Right renal pelvis (tissue), 4 donors: ENCODE measurements around the gene EID3. TPM values are rescaled to one million over a fixed set of nuclear protein-coding genes. Genes with fewer than 3 reads are reported as not detected.
"Not testable (repeated sequence)": the region's sequence is repeated elsewhere in the genome, so short reads cannot be mapped to it uniquely, and the experiment has no call there.

Experiments
- DNase-seq, 4 donors: peaks; one replicate each; pipeline ENCODE4 v3.0.0-alpha.2; 2013; ENCODE audit warnings: low read depth in 4 of 4, low spot score in 3 of 4, missing footprints in 1 of 4
- polyA plus RNA-seq, 4 donors: library from polyadenylated mRNA; unstranded; fragments of 120-200 nt; gene quantifications; one replicate each; pipeline ENCODE4 v1.2.1, GENCODE V29; 2013; ENCODE audit not compliant: insufficient read length in 4 of 4

EID3 gene
- polyA plus RNA-seq, 4 donors = 4.3 to 4.8 (median 4.6) TPM

DNA sequence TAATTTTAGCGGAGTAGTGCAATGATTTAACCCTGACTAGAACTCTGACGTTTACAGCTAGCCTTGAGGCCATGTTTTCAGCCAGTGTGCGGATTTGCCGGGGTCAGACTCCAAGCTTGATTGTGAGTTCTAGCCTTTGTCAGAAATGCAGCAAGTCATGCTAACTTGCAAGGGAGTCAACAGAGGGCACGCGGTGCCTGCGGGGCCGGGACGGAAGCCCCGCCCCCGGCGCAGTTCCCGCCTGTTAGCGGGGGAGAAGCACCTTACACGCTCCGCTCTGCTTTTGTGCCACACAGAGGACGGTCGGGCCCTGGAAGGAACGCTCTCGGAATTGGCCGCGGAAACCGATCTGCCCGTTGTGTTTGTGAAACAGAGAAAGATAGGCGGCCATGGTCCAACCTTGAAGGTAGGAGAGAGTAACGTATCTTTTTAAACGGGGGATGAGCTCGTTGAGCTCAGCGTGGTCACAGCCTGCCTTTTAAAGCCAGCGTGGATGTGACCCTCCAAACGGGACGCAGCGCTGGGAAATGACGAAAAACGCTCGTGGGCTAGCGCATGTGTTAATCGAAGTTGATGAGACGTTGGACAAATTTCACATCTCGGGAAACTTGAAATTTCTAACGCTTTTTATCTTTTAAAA, 14.8 kb upstream of the EID3 start:
- DNase-seq = peak in 3 of 4 donors; percentile 64 to 66 (median 65)

DNA sequence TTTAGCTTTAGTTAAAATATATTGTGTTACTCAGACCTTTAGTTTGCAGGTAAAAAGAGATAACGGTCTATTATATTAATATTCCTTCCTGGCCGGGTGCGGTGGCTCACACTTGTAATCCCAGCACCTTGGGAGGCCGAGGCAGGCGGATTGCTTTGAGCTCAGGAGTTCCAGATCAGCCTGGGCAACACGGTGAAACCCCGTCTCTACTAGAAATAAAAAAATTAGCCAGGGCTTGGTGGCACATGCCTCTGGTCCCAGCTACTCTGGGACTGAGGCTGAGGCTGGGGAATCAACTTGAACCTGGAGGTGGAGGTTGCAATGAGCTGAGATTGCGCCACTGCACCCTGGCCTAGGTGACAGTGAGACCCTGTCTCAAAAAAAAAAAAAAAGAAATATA, 13.2 kb upstream of the EID3 start:
- DNase-seq = no peak

DNA sequence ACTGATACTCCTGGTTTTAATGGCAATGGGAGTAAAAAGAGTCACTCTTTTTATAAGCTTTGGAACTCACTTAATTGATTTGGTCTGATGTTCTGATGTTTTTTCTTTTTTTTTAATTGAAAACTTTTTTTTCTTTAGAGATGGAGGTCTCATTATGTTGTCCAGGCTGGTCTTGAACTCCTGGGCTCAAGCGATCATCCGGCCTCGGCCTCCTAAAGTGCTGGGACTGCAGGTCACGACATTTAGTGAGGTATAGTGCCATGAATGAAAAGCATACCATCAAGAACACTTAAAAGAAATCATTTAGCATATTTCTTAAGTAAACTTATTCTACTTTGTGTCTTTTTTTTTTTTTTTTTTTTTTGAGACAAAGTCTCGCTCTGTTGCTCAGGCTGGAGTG, 12.7 kb upstream of the EID3 start:
- DNase-seq = no peak

DNA sequence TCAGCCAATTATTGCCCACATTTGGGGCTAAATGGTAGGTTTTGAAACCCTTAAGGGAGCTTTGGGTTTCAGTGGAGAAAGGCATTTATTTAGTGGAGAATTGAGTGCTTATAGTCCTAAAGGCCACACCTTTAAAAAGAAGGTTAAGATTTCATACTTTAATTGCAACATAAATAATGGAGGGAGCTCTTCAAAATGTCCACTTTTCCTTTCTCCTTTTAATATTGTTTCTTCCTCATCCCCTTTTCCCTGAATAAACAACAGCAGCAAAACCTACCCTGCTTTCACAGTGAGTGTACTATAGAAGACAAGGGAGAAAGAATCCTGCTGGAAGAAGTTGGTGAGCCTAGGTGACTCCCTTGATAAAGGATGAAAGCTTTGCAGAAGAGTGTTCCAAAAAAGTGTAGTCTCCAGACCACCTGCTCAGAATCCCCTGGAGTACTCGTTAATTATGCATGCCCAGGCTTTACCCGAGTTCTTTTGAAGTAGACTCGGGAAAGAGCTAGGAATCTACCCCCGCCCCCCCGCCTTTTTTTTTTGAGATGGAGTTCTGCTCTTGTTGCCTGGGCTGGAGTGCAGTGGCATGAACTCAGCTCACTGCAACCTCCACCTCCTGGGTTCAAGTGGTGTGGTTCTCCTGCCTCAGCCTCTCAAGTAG, 11.5 kb upstream of the EID3 start:
- DNase-seq = no peak

DNA sequence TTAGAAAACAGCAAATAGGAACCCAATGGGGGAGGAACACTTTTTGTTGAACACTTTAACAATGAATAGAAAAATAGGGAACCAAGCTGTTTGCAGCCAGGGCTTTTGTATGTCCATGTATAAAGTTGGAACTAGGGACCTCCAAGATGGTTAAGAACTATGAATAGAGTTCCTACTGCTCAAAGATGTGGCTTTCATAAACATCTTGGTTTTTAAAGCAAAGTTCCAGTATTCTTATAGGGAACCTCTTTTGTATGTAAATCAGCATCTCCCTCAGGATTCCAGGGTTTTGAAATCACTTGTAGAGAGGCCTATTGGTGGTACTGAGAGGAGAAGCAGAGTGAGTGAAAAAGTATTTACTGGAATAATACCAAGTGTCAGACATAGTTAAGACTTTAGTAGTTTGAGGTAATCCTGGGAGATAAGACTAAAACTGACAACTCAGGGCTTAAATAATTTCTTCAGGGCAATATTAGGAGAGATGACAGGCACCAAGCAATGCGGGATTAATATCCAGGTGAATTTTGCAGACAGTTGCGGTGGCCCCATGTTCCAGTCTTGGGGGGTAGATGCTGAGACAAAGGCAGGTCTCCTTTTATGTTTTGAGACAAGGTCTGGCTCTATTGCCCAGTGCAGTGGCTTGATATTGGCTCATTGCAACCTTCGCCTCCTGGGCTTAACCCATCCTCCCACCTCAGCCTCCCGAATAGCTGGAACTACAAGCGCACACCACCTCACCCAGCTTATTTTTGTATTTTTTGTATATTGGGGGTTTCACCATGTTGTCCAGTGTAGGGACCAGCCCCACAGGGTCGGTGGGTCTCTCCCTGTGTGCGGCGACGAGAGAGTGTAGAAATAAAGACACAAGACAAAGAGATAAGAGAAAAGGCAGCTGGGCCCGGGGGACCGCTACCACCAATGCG, 10.4 kb upstream of the EID3 start:
- no peak for DNase-seq

DNA sequence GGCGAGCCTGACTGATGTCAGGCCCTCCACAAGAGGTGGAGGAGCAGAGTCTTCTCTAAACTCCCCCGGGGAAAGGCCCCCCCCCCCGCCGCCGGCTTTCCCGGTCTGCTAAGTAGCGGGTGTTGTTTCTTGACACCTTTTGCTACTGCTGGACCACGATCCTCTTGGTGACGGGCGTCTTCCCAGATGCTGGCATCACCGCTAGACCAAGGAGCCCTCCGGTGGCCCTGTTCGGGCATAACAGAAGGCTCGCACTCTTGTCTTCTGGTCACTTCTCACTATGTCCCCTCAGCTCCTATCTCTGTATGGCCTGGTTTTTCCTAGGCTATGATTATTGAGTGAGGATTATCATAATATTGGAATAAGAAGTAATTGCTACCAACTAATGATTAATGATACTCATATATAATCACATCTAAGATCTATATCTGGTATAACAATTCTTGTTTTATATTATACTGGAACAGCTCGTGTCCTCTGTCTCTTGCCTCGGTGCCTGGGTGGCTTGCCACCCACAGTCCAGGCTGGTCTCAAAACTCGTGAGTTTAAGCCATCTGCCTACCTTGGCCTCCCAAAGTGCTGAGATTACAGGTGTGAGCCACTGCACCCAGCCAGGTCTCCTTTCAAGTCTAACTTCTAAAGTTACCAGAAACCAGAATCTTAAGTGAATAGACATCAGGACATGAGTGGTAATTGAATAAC, 9.2 kb upstream of the EID3 start:
- DNase-seq = not testable (repeated sequence)

DNA sequence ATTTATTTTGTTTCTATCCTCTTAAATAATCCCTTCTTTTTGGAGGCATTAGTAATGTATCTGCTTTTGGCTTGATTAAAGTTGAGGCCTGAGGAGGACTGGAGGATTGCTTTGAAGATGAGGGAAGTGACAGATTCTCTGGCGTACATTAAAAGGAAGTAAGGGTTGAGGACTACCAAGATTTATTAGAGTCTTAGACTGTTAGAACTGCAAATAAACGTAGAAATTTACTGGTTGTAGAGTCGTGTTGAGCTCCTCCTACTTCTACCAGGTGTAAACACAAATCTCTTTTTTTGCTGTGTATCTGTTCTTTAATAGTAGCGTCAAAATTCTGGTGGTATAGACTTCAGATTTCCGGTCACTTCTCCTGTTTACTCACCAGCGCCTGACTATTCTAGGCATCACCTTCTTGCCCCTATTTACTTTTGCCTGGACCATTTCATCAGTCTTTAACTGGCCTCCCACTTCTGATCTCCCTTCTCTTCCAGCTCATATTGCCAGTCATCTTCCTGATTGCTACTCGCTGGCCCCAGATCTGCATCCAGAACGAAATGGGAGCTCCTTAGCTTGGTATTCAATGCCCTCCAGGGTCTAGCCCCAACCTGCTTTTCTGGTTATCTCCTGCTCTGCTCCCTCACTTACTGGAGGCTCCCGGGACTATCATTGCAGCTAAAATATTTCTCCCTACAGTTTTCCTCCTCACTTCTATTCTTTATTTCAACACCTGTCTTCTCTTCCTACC, 8.4 kb upstream of the EID3 start:
- no peak for DNase-seq

DNA sequence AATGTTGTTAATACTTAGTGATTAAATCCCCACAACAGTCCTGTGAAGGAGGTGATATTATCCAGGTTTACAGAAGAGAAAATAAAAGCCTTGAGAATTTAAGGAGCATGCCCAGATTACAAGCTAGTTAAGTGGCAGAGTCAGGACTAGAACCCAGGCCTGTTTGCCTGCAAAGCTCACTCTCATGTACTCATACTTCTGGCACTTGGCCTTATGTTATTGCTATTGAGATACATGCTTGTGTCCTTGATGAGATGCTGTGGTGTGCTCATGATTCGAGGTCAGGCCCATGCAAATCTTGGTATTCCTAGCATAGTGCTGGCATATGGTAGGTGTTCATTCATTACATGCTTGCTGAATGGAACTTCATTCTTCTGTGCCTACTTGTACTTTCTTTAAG, 7.6 kb upstream of the EID3 start:
- no peak for DNase-seq

DNA sequence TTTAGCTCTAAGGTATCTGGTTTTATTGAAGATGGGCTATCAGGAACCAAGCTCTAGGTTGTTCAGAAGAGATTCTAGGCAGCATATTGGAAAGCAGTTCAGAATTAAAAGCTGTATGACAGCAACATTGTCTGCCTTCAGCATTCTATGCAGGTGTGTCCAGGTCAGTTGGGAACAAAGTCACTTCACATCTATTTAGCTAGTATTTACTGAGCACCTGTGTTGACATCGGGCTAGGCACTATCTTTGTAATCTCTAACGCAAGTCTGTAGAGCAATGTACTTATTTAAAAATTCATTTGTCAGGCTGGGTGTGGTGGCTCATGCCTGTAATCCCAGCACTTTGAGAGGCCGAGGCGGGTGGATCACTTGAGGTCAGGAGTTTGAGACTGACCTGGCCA, 6.8 kb upstream of the EID3 start:
- no peak for DNase-seq

DNA sequence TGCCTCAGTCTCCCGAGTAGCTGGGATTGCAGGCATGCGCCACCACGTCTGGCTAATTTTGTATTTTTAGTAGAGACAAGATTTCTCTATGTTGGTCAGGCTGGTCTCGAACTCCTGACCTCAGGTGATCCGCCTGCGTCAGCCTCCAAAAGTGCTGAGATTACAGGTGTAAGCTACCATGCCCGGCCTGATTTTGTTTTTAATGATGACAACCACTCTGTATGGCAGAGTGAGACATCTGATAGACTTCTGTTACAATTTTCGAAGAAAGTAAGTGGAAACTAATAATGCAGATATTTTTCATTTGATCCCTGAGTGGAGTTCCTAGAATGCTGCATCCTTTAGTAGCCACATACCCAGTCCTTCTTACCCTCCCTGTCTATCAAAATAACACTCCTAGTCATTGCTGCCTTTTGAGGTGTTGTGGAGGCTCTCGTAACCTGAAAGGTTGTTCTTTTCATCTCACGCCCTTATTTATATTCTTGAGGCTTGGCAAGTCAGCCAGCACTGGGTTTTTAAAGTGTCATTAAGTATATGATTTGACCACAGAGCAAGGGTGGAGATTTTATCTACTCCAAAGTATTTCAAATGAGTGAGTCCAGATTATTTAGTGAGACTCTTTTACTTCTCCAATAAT, 5.9 kb upstream of the EID3 start:
- no peak for DNase-seq

DNA sequence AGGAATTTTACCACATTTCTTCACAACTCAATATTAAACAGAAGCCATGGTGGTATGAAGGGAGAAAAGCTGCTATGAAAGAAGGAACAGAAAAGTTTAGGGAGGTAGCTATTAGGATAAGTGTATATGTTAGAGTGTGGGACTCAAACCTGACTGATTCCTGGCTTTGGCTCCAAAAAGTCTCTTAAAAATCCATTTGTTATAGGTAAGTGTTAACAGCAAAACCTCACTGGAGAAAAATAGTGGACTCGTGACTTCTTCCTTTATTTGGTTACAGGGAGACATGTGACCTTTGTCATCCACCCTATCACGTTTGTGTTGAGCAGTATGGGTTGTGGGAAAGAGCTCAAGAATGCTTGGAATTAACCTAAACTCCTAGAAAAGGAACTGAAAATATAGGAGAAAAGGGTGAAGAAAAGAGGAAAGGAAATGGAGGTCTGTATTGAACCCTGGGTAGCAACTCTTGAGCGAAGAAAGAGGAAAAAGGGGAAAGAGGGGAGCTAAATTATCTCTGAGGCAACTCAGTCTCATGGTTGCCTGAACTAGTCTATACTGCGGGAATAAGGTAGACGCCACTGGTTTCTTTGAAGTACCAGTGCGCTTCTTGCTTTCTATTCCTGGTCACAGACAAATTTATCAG, 3.6 kb upstream of the EID3 start:
- no peak for DNase-seq

DNA sequence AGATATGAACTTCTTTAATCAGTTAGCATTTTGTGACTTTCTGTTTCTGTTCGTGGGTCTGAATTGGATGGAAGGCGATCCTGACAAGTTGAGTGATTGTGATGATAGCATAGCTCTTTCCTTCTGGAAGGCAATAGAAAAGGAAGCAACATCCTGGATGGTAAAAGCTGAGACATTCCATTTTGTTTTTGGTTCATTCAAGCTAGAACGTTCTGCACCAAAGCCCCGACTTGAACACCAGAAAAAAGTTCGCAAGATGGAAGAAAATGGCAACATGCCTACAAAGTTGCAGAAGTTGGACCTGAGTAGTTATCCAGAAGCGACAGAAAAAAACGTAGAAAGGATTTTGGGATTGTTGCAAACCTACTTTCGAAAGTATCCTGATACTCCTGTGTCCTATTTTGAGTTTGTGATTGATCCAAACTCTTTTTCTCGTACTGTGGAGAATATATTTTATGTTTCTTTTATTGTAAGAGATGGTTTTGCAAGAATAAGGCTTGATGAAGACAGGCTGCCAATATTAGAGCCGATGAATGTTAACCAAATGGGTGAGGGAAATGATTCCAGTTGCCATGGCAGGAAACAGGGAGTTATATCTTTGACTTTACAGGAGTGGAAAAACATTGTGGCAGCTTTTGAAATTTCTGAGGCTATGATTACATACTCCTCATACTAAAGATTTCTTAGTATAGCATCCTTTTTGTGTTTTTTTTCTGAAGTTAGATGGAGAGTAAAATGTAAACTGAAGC, 896 bp downstream of the EID3 start:
- DNase-seq = no peak

DNA sequence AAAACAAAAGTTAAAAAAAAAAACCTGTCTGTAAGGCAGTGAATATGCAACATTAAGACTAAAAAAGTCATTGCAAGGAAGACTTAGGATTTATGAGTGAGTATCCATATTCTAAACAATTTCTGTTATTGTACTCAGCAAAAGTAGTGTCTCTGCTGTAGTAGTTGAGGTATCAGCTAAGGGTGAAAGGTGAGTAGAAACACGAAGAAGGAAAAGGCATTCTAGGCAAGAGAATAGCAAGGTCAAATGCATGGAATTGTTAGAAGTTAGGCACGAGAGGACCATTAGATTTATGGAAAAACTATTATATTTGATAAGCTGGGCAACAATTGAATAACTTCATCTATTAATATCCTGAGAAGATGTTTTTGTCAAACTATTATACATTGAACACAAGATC, 1.8 kb downstream of the EID3 start:
- DNase-seq = no peak

DNA sequence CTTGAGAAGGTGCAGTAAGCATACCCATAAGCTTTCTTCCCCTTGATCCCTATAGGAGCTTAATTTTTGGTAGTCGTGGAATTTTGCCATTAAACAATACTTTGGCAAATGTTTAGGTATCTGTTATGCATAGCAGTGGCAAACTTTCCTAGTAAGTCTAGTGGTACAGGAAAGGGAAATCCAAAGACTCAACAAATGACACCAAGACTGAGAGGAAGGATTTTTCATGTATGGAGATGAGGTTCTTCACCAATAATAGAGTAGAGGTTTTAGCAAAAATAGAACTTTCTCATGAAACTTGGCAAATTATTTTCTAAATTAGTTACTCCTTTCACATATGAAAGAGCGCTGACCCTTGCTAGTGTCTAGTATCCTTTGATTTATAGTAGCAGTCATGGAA, 2.8 kb downstream of the EID3 start:
- no peak for DNase-seq

DNA sequence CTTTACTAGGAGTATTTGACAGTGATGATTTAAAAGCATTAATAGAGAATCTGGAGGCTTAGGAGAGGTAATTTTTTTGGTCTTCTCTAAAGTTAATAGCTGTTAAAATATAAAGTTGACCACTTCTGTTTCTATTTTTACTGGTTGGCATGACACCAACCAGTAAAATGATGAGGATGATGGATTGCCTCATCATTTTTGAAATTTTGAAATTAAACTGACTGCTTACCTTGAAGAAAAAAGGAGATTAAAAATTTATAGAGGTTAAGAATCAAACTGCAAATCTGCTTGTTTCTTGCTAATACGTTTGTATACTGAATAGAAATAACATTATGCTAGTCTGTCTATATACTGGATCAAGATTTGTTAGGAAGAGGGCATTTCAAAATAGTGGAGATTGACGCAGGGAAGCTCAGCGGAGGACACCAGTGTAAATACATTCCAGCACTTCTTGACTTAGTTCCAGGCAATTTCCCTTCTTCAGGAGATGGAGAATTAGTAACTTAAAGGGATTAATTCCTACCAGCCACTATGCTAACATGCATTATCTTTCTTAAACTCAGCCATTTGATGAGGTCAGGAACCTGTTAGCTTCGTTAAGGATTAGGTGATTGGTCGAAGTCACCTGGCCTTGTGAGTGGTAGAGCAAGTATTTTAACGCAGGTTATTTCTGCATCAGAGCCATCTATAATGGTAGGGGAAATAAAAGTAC, 3.6 kb downstream of the EID3 start:
- no peak for DNase-seq

DNA sequence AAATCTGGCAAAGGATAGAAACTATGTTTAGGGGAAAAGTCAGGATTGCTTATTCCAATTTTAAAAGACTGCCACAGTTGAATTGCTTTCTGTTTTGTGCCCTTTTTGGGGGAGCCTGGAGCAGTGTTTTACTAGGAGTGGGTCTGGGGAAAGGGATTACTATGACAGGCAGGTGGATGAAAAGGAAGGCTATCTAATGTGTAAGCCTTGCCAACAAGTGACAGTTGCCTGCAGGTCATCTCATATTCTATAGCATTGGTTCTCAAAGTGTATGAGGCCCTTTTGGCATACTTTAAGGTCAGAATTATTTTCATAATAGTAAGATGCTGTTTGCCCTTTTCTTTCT, 4.1 kb downstream of the EID3 start:
- no peak for DNase-seq

DNA sequence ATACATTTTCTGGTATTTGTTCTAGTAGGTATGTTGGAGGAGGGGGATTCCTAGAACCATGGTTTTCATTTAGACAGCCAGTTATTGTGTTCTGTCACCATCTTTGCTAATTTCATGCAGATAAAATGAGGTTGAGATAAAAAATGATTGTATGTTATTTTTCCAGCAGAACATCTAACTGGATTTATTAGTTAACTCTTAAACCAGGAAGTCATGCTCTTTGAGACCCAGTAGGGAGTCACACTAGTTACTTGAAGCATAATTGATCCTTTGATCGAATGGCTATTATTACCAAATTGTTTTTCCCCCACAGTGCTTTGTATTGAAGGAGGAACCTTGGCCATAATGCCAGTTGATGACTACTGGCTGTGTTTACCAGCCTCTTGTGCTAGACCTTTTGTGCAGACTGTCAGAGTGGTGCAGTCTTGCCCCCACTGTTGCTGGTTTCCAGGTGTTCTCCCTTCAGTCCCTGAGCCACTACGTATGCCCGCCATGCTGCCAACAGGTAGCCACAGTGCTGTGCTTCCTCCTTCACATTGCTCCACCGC, 6.0 kb downstream of the EID3 start:
- no peak for DNase-seq
